CMK (cell line): ENCODE data around the gene TPMT.
A peak's percentile ranks its signal among the peaks of the same experiment; 100 is the strongest.

ENCODE experiments used
- DNase-seq: peaks from one replicate; pipeline ENCODE4 v3.0.0-alpha.2; 2010; ENCODE audit warnings: low read depth

Gene TPMT

GRCh38 chr6:18115356-18115755, 39.5 kb downstream of the TPMT start:
- DNase-seq: no peak

GRCh38 chr6:18110162-18110561, 44.7 kb downstream of the TPMT start:
- no peak for DNase-seq

- no peak for DNase-seq
Observed at GRCh38 chr6:18107061-18107460, 47.8 kb downstream of the TPMT start.

GRCh38 chr6:18102783-18103509, 51.9 kb downstream of the TPMT start:
- no peak for DNase-seq

GRCh38 chr6:18101873-18102272, 53.0 kb downstream of the TPMT start:
- no peak for DNase-seq

GRCh38 chr6:18101271-18101670, 53.6 kb downstream of the TPMT start:
- DNase-seq: no peak

GRCh38 chr6:18100296-18100695, 54.6 kb downstream of the TPMT start:
- DNase-seq: no peak

- no peak for DNase-seq
Observed at GRCh38 chr6:18099511-18099910, 55.4 kb downstream of the TPMT start.

GRCh38 chr6:18096423-18096822, 58.5 kb downstream of the TPMT start:
- no peak for DNase-seq

GRCh38 chr6:18091382-18091781, 63.5 kb downstream of the TPMT start:
- DNase-seq: no peak

GRCh38 chr6:18090349-18090786, 64.5 kb downstream of the TPMT start:
- DNase-seq: peak; percentile 17

GRCh38 chr6:18088419-18089296, 66.2 kb downstream of the TPMT start:
- DNase-seq: no peak

GRCh38 chr6:18087396-18088165, 67.3 kb downstream of the TPMT start:
- no peak for DNase-seq

- no peak for DNase-seq
Observed at GRCh38 chr6:18081025-18081668, 73.7 kb downstream of the TPMT start.

- no peak for DNase-seq
Observed at GRCh38 chr6:18080544-18080943, 74.3 kb downstream of the TPMT start.

- no peak for DNase-seq
Observed at GRCh38 chr6:18078866-18079265, 76.0 kb downstream of the TPMT start.
